ENCODE results near the gene SHANK2. TPM values are rescaled to one million over a fixed set of nuclear protein-coding genes. Genes with fewer than 3 reads are reported as not detected.

SHANK2 gene
- total RNA-seq, 2 donors from 2014 or later: 44.4 to 94.9 TPM

GRCh38 chr11:71218789-71219499 is 33.4 kb downstream of the SHANK2 start:
- no peak overlapping the region for H3K27ac ChIP-seq
- H3K4me3 ChIP-seq: no peak overlapping the region
- no peaks in the 10 kb centered on the region for H3K27me3 ChIP-seq
- no peaks in the 10 kb centered on the region for H3K36me3 ChIP-seq (replicated peaks in 1 of 2; ENCODE audit: insufficient read depth in 1 of 2, low read depth in 2 of 2)
- no peak for TF ChIP-seq CTCF (IDR thresholded peaks at IDR 0.05)
- no peak for TF ChIP-seq POLR2A (IDR thresholded peaks at IDR 0.05)
- intact Hi-C loops (cut with DNase I): no loop called here
- WGBS, 2 donors: 90 to 92% methylated on average over 10 of the region's 10 CpGs
- H3K4me1 ChIP-seq: peaks cover 2% of the 10 kb centered on the region
- ATAC-seq: no peak
- no peak for DNase-seq
- no peaks in the 10 kb centered on the region for H3K9me3 ChIP-seq

GRCh38 chr11:71215425-71215965 is 36.9 kb downstream of the SHANK2 start:
- ATAC-seq (no peak), DNase-seq (no peak)
- Histone ChIP-seq H3K27ac (no peak overlapping the region), H3K27me3 (no peaks in the 10 kb centered on the region), H3K4me1 (peaks cover 16% of the 10 kb centered on the region), H3K36me3 (replicated peaks in 1 of 2; ENCODE audit: insufficient read depth in 1 of 2, low read depth in 2 of 2) (no peaks in the 10 kb centered on the region), H3K4me3 (no peak overlapping the region), H3K9me3 (no peaks in the 10 kb centered on the region)
- TF ChIP-seq CTCF (IDR thresholded peaks at IDR 0.05): no peak
- TF ChIP-seq POLR2A (IDR thresholded peaks at IDR 0.05): no peak
- 83 to 87% methylated on average over 6 to 12 of the region's 12 CpGs for WGBS, 2 donors
- intact Hi-C loops (cut with DNase I): no loop called here

- Histone ChIP-seq H3K27me3 (no peaks in the 10 kb centered on the region), H3K36me3 (replicated peaks in 1 of 2; ENCODE audit: insufficient read depth in 1 of 2, low read depth in 2 of 2) (no peaks in the 10 kb centered on the region), H3K9me3 (no peaks in the 10 kb centered on the region), H3K4me1 (peaks cover 16% of the 10 kb centered on the region), H3K4me3 (no peak overlapping the region), H3K27ac (no peak overlapping the region)
- ATAC-seq (no peak), DNase-seq (no peak)
- TF ChIP-seq POLR2A (IDR thresholded peaks at IDR 0.05) (no peak), CTCF (IDR thresholded peaks at IDR 0.05) (no peak)
- intact Hi-C loops (cut with DNase I): no loop called here
- 89 to 93% methylated on average over 10 to 23 of the region's 23 CpGs for WGBS, 2 donors
Measured at GRCh38 chr11:71214553-71215424, 37.6 kb downstream of the SHANK2 start.

- Histone ChIP-seq H3K27ac (no peak overlapping the region), H3K27me3 (no peaks in the 10 kb centered on the region), H3K36me3 (replicated peaks in 1 of 2; ENCODE audit: insufficient read depth in 1 of 2, low read depth in 2 of 2) (no peaks in the 10 kb centered on the region), H3K9me3 (no peaks in the 10 kb centered on the region), H3K4me3 (no peak overlapping the region), H3K4me1 (peaks cover 16% of the 10 kb centered on the region)
- 69 to 76% methylated on average over 15 to 19 of the region's 19 CpGs for WGBS, 2 donors
- TF ChIP-seq CTCF (IDR thresholded peaks at IDR 0.05) (no peak), POLR2A (IDR thresholded peaks at IDR 0.05) (no peak)
- intact Hi-C loops (cut with DNase I): no loop called here
- ATAC-seq: no peak
- DNase-seq: no peak
Measured at GRCh38 chr11:71213696-71214552, 38.5 kb downstream of the SHANK2 start.
